Omental fat pad (tissue), 4 donors: ENCODE results near the gene PLD6. TPM values are rescaled to one million over a fixed set of nuclear protein-coding genes. Genes with fewer than 3 reads are reported as not detected.
"Not testable (repeated sequence)": the region's sequence is repeated elsewhere in the genome, so short reads cannot be mapped to it uniquely, and the experiment has no call there.

Experiments
- ATAC-seq: fragments of 150-250 bp; one replicate; pipeline ENCODE4 v1.9.1; 2016; ENCODE audit warnings: mild to moderate bottlenecking, moderate library complexity; ENCODE audit not compliant: low FRiP score
- DNase-seq: peaks from one replicate; pipeline ENCODE4 v3.0.0-alpha.2; 2019; ENCODE audit warnings: low spot score
- total RNA-seq, 4 donors: library from RNA; depleted of rRNA; stranded (reverse); fragments of >200 nt; gene quantifications; one replicate each; pipeline ENCODE4 v1.1.0, GENCODE V29; 2016
- TF ChIP-seq, protein P1 (sequence below), 3 donors: fragments of 450-650 bp; IDR thresholded peaks; one replicate each; pipeline ENCODE4 v1.5.1; 2016 to 2017; ENCODE audit warnings: antibody characterized with exemption in 3 of 3, mild to moderate bottlenecking in 3 of 3, moderate library complexity in 2 of 3

The PLD6 gene
- total RNA-seq, 4 donors from 2014 or later, result 1.9 to 14.1 (median 6.5) TPM

- ATAC-seq, result no peak
- DNase-seq, result no peak
- TF ChIP-seq, protein P1, sequence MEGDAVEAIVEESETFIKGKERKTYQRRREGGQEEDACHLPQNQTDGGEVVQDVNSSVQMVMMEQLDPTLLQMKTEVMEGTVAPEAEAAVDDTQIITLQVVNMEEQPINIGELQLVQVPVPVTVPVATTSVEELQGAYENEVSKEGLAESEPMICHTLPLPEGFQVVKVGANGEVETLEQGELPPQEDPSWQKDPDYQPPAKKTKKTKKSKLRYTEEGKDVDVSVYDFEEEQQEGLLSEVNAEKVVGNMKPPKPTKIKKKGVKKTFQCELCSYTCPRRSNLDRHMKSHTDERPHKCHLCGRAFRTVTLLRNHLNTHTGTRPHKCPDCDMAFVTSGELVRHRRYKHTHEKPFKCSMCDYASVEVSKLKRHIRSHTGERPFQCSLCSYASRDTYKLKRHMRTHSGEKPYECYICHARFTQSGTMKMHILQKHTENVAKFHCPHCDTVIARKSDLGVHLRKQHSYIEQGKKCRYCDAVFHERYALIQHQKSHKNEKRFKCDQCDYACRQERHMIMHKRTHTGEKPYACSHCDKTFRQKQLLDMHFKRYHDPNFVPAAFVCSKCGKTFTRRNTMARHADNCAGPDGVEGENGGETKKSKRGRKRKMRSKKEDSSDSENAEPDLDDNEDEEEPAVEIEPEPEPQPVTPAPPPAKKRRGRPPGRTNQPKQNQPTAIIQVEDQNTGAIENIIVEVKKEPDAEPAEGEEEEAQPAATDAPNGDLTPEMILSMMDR (IDR thresholded peaks at IDR 0.05), result no peak
Measured at GRCh38 chr17:17200831-17201230, 5.3 kb downstream of the PLD6 start.

- TF ChIP-seq, protein P1 (IDR thresholded peaks at IDR 0.05), result no peak
- DNase-seq (no peak), ATAC-seq (no peak)
Measured at GRCh38 chr17:17200311-17200710, 5.8 kb downstream of the PLD6 start.

DNA sequence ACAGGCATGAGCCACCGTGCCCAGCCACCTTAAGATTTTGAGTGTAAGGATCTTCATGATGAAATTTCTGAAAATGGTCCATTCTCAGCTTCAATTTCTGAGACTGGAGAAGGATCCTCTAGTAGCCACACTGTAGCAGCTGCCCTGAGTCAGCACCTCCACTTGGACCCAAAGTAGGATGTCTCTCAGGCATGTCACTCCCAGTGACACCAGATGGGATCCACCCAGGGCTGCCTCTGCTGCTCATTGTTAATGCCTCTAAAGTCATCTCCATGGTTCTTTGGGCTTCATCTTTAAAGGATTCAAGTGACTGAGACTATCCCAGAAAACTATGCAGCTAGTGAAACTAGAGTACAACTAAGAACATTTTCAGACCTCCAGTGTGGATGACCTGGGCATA, 7.9 kb downstream of the PLD6 start:
- DNase-seq, result no peak
- TF ChIP-seq, protein P1 (IDR thresholded peaks at IDR 0.05), result no peak
- ATAC-seq, result no peak

- no peak for DNase-seq
Measured at GRCh38 chr17:17196776-17197175, 9.4 kb downstream of the PLD6 start.

GRCh38 chr17:17195466-17195865, 10.7 kb downstream of the PLD6 start:
- ATAC-seq, DNase-seq: not testable (repeated sequence)

More at GRCh38 chr17:17196776-17197175, 9.4 kb downstream of the PLD6 start:
- ATAC-seq, result no peak
- TF ChIP-seq, protein P1 (IDR thresholded peaks at IDR 0.05), result no peak

DNA sequence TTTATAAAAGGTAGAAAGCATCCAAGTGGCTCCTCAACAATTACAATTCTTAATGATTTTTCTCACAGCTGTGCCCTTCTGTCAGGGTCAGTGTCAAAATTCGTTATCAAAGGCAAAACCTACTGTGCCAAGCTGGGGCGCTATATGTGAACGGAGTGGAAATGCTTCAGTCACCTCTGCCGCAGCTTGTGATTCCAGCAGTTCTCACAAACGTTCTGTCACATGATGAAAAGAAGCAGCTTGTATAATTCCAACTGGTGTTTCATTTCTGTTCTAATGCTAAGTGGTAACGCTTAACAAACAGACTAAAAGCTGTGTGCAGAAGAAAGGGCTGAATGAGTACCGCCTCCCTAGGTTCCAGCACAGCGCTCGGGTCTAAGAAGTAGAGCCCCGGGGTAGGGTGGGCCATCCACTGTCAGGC, 14.2 kb downstream of the PLD6 start:
- no peak for ATAC-seq
- DNase-seq, result no peak
- TF ChIP-seq, protein P1 (IDR thresholded peaks at IDR 0.05), result no peak

GRCh38 chr17:17191346-17191792, 14.8 kb downstream of the PLD6 start:
- DNase-seq (no peak), ATAC-seq (no peak)
- TF ChIP-seq, protein P1 (IDR thresholded peaks at IDR 0.05), result no peak

DNA sequence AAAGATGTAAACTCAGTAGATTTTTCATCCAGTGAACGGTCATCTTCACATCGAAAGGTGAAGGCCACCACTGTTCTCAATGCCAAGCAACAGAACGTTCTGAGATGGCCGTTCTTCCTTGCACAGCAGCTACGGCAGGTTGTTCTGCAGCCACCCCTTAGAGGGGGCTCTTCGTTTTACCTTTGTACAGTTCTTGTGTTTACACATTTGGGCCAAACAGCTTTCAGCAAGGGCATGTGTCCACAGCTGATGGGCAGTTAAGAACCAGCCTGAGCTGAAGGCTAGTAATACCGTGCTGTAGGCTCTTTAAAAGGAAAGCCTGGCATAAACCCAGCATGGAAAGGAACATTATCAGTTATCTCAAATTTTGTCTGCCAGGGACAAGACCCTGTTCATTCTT, 15.9 kb downstream of the PLD6 start:
- ATAC-seq (no peak), DNase-seq (no peak)
- TF ChIP-seq, protein P1 (IDR thresholded peaks at IDR 0.05), result no peak
